HG02610 (cell line): ENCODE data around the gene PMFBP1.

Experiments
- ATAC-seq: cut with Tn5 transposase; IDR thresholded peaks from one replicate; pipeline ENCODE4 v1.9.1; 2021; ENCODE audit warnings: mild to moderate bottlenecking, moderate library complexity; ENCODE audit not compliant: unreplicated experiment

PMFBP1 gene

GRCh38 chr16:72172105-72173034 lies at the start of gene PMFBP1:
TSS of gene PMFBP1 (minus strand) at chr16:72172155. CDS start at chr16:72171208, 947 bp downstream.
- ATAC-seq: peak; percentile 96

- ATAC-seq: no peak
Observed at GRCh38 chr16:72221630-72222024, 49.7 kb upstream of the PMFBP1 start.

DNA sequence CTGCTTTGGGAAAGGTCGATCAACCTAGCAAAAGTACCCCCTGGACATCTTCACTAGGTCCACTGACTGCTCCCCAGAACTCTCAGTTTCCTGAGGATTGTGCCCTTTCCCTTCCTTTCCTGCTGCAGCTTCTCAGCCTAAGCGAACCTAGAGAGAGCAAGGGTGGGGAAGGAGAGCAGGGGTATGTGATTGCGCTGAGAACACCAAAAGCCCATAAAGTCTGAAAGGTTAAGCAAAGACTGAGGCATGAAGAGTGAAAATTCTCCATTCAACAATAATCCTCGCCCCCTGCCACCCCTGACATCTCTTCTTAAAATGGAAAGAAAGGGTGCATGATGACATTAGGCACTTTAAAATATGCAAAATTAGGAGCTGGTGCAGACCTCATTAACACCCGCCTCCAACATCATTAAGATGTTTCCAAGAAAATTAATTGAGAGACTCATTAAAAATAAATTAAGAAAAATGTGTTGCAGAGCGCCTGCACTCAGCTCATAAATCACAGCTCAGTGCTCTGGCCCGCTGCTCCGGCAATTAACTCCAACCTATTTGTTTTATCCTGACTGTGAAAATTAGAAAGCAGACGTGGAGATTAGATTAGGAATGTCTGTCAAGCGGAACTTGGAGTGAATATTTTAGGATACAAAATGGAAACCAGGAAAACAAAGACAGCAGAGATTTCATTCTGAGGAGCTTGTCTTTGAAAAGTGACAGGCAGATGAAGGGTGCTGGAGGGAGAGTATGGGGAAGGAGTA lies 49.1 kb upstream of the PMFBP1 start:
- ATAC-seq: no peak

DNA sequence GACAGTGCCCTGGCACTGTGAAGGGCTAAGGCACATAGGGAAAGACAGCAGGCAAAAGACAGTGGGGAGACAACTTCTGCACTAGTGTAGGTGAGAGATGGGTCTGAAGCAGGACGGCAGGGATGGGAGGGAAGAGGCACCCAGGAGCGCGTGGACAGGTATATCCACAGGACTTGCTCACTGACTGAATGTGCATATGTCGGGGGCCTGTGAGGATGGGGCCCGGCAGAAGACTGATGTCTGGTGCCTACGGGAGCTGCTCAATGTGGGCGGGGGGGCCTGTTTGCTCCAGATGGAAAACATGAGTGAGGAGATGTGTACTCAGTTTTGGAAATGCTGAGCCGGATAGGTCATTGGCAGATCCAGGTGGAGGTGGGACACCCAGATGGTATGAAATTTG lies 47.3 kb upstream of the PMFBP1 start:
- ATAC-seq: no peak

DNA sequence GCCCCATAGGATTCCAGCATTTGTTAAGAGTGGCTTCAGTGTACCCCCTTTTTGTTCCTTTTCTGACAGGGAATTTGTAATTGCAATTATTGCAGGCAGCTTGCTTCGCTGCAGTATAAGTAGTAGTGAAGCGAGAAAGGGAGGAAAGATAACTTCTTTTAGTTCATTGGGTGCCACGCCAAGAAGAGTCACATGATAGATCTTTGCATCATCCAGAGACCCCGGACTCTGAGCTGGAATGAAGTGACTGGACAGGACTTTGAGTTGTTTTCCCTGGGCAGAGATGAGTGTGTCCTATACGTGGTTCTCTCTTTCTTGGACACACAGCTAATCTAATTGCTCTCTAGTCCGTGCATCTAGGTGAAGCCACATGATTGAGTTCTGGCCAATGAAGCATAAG lies 44.8 kb upstream of the PMFBP1 start:
- no peak for ATAC-seq

DNA sequence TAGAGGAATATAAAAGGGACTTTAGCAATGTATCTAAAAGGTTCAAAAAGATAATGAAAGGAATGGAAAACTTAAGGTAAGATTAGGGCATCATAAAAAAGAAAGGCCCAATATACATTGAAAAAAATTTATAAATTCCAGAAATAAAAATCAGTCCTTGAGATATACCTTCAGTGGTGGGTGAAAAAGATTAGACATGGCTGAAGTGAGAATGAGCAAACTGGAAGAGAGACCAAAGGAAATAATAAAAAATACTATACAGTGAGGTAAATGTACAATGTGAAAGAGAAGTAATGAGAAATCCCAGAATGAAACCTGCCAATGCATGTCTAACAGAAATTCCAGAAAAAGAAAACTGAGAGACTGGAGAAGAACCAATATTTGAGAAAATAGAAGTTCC lies 42.9 kb upstream of the PMFBP1 start:
- no peak for ATAC-seq

GRCh38 chr16:72211110-72211509 lies 39.2 kb upstream of the PMFBP1 start:
- ATAC-seq: no peak

DNA sequence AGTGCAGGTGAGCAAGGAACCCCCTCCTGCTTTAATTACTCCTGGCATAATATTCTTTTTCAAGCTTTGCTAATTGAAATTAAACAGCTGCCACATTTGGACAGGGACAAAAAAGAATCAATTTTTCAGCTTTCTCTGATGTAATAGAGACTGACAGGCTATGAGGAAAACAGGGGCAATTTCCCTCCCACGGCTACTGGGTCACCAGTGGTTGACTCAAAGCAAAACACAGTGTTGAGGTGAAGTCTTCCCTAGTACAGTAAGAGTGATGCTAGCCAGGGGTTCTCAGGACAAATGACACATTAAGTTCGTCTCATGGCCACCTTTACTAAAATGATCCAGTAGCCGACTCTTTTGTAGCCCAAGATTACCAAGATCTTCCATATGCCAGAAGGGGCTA lies 38.6 kb upstream of the PMFBP1 start:
- ATAC-seq: peak; percentile 57

DNA sequence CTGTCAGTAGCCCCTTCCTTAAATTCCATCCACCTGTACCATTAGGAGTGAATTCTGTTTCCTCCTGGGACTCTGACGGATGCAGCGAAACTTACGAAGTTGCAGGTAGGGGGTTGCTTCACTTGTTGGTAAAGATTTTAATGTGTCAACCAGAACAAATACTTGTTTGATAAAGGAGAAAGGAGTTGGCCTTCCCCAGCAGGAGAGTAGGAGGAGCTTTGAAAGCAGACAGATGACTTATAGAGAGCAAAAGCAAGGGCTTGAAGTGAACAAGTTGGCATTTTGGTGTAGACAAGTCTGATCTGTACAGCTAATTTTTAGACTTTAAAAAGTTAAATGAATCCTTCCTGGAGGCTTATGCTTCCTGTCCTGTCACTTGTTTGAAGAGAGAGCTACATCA lies 38.1 kb upstream of the PMFBP1 start:
- no peak for ATAC-seq

DNA sequence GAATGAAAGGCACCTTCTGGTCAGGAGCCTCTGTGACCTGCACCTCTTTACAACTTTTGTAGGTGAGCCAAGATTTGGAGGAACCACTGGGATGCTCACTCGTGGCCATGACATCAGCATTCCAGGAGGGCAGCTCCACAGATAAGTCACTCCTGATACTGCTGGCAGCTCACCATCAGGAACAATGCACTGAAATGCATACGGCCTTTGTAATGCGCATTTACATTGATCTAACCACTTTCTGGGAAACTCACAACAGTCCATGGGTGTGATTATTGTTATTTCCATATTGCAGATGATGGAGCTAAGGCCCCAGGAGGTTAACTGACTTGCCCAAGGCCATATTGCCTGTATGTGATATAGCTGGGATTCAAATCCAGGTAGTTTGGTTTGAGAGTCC lies 34.3 kb upstream of the PMFBP1 start:
- ATAC-seq: no peak

DNA sequence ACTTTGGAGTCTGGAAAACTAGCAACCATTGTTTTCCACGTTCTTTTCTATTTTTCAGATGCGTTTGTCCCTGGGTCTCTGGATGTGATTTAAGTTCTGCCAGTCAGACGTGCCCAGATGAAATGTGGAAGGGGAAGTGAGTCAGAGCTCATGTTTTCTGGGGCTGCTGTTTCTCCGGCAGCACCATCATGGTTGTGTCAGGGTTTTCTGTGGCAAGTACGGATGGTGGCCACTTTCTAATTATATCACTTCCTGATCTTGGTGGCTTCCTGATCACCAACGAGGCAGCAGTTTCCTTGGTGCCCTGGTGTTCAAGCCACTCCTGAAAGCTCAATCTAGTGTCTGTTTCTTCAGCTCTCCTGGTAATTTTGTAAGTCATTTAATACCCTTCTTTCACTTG lies 31.4 kb upstream of the PMFBP1 start:
- peak; percentile 68 for ATAC-seq

DNA sequence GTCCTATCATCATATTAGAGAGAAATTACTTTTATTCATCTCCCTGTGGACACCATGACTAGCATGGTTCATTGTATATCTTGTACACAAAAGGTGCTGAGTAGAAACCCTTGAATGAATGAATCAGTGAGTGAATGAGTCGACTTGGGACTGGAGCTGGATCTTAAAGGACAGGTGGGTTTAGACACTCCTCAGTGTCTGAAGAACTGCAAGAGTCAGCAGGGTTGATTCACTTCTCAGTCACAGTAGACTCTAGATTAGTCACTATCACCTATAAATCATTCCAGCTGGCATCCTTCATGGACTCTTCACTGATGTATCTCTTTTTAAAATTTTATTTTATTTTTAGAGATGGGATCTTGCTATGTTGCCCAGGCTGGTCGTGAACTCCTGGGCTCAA lies 30.1 kb upstream of the PMFBP1 start:
- ATAC-seq: no peak

- ATAC-seq: no peak
Observed at GRCh38 chr16:72201387-72201786, 29.4 kb upstream of the PMFBP1 start.

GRCh38 chr16:72199761-72200337 lies 27.9 kb upstream of the PMFBP1 start:
- no peak for ATAC-seq

- ATAC-seq: no peak
Observed at GRCh38 chr16:72198771-72199201, 26.8 kb upstream of the PMFBP1 start.

- ATAC-seq: no peak
Observed at GRCh38 chr16:72198021-72198711, 26.2 kb upstream of the PMFBP1 start.

GRCh38 chr16:72197545-72197944 lies 25.6 kb upstream of the PMFBP1 start:
- ATAC-seq: no peak

DNA sequence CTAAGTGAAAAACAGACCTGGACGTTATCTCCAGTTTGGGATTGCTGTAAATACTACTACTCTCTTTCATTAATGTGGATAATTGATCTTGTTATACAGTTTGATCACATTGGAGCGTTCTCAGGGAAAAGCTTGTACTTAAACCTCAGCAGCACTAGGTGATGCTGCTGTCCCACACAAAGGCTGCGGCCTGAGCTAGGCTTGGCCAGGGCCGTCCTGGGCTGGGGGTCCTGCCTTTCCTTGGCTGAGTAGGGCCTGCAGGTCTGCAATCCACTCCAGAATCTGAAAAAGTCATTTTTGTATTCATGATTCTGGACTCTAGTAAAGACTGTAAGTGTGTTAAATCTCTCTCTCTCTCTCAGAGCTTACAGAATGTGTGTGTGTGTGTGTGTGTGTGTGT lies 23.7 kb upstream of the PMFBP1 start:
- ATAC-seq: no peak

DNA sequence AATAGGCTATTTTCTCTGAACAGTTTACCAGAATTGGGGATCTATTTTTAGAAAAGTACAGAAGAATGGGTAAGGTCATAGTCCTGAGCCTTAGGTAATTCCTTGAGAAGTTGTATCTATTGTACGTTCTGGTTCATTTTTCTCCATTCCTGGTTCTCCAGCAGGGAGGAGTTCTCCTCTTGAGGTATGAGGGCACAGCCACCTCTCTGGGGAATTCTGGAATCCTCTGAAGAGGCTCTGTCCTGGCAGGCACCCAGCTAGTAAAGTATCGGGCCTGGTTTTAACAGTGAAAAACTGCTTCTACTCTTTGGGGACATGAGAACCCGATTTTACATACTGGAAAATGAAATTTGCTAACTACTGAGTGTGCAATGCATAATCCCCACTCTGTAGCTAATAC lies 19.6 kb upstream of the PMFBP1 start:
- no peak for ATAC-seq

DNA sequence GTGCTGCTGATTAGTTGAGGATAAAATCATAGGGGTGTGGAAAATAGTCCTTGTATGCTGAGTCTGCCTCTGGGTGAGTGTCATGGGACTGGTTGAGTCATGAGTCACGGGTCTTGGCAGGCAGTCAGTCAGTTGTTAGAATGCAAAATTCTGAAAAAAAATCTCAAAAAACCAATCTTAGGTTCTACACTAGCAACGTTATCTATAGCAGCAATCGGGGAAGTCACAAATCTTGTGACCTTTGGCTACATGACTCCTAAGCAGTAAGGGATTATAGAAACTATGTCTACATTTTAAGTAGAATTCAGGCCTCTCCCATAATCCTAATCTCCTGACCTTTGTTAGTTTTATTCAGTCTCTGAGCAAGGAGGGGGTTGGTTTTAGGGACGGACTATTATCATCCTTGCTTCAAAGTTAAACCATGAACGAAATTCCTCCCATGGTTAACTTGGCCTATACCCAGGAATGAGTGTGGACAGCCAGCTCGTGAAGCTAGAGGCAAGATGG lies 18.0 kb upstream of the PMFBP1 start:
- no peak for ATAC-seq

- no peak for ATAC-seq
Observed at GRCh38 chr16:72188541-72188940, 16.6 kb upstream of the PMFBP1 start.
